ENCODE results near the gene TP73.
A peak's percentile ranks its signal among the peaks of the same experiment; 100 is the strongest.
"Not testable (repeated sequence)": the region's sequence is repeated elsewhere in the genome, so short reads cannot be mapped to it uniquely, and the experiment has no call there.

The TP73 gene

DNA sequence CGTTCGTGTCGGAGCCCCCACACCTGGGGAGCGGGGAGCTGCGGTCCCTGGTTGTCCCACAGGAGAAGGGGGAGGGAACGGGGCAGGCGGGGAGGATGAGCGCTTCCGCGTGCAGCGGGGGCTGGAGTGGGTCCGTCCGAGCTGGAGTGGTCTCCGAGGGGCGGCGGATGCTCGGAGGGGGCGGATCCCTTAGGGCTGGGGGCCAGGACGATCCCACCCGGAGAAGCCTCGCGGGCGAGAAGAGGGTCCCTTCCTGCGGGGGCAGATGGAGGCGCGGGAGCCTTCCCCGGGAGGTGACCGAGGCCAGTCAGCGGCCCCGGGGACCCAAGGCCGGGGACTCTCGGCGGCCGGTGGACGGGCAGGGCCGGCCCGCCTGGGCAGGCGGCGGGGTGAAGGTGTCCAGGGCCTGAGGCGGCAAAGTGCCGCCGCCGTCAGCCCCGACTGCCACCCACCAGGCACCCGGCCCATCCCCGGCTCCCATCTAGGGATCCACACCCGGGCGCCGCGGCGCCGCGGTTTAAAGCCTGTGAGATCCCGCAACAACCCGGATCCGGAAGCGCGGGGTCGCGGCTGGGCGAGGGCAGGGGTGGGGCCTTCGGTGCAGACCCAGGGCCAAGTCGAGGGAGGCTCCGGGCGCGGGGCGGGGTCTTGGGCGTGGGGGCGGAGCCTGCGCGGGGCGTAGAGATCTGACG, 94.7 kb downstream of the TP73 start:
- peak; percentile 91 for DNase-seq

DNA sequence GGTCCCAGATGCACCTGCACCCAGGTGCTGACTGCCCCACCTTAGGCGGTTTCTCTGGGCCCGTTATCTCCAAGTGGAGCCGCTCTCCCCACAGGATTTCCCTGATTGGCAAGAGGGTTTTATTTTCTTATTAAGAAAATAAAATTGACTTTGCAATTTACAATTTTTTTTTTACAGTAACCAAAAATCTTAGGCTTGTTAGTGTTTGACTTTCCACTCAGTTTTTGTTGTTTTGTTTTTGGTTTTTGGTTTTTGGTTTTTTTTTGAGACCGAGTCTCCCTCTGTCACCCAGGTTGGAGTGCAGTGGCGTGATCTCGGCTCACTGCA, 95.2 kb downstream of the TP73 start:
- DNase-seq = no peak

DNA sequence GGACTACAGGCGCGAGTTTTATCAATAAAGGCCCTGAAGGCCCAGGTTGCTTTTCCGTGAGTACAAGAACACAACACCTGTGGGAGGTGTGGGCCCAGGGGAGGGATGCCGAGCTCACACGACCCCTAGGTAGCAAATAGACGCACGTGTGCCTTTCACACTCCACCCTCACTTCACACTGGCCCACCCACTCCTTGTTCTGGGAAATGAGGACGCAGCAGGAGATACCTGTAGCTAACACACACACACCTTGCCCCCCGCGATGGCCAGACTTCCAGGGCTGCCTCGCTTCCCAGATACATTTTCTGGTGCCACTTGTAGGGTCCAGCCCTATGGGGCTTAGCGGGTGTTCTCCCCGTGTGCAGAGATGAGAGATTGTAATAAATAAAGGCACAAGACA, 95.6 kb downstream of the TP73 start:
- DNase-seq = no peak

DNA sequence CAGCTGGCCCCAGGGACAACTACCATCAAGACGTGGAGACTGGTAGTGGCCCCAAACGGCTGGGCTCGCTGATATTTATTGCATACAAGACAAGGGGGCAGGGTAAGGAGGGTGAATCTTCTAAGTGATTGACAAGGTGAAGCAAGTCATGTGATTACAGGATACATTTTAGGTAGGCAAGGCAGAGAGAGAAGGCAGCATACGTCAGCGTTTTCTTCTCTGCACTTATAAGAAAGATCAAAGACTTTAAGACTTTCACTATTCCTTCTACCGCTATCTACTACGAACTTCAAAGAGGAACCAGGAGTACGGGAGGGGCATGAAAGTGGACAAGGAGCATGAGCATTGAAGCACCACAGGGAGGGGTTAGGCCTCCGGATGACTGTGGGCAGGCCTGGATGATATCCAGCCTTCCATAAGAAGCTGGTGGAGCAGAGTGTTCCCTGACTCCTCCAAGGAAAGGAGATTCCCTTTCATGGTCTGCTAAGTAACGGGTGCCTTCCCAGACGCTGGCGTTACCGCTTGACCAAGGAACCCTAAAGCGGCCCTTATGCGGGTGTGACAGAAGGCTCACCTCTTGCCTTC, 96.1 kb downstream of the TP73 start:
- DNase-seq = not testable (repeated sequence)

DNA sequence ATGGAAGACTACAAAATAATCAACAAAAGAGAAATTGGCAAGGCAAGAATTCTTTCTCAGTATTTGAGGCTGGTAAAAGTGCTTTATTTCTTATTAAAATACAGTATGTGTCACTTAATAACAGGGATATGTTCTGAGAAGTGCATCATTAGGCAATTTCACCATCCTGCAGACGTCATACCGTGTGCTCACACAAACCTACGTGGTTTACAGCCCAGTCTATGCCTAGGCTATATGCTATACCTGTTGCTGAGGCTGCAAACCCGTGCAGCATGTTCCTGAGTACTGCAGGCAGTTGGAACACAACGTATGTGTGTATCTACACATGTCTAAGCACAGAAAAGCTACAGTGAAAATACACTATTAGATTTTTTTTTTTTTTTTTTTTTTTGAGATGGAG, 97.2 kb downstream of the TP73 start:
- DNase-seq = no peak

DNA sequence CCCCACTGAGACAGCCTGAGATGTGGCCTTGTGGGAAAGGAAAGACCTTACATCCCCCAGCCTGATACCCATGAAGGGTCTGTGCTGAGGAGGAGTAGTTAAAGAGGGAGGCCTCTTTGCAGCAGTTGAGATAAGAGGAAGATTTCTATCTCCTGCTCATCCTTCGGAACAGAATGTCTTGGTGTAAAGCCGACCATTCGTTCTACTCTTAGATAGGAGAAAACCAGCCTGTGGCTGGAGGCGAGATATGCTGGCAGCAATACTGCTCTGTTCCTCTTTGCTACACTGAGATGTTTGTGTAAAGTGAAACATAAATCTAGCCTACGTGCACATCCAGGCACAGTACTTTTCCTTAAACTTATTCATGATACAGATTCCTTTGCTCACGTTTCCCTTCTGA, 98.4 kb downstream of the TP73 start:
- peak; percentile 62 for DNase-seq

DNA sequence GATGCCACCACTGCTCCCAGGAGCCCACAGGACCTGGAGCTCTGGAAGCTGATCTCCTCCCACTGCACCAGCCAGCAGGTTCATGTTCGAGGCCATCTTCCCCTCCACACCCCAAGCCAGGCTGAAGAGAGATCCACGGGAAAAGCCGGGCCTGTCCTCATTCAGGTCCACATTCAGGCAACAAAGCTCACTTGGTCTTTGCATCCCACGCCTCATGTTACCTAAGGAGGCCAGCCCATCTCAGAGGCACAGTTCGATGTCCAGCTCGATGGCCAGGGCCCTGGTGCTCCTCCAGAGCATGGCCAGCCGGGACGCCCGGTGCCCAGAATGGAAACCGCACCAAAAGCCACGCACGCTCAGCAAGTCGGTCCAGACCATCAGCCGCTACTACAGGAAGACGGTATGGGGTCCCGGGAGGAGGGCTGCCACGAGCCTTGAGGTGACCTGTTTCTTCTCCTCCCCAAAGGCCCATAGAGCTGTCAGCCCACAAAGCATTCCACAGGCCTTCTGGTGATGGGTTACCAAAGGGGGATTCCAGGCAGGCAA, 100.2 kb downstream of the TP73 start, which contains the start of gene CCDC27:
Gene CCDC27 (plus strand): TSS at position 51 of the 546 bp plus-strand sequence. CDS start 32 bp downstream, at position 83.
- no peak for DNase-seq

DNA sequence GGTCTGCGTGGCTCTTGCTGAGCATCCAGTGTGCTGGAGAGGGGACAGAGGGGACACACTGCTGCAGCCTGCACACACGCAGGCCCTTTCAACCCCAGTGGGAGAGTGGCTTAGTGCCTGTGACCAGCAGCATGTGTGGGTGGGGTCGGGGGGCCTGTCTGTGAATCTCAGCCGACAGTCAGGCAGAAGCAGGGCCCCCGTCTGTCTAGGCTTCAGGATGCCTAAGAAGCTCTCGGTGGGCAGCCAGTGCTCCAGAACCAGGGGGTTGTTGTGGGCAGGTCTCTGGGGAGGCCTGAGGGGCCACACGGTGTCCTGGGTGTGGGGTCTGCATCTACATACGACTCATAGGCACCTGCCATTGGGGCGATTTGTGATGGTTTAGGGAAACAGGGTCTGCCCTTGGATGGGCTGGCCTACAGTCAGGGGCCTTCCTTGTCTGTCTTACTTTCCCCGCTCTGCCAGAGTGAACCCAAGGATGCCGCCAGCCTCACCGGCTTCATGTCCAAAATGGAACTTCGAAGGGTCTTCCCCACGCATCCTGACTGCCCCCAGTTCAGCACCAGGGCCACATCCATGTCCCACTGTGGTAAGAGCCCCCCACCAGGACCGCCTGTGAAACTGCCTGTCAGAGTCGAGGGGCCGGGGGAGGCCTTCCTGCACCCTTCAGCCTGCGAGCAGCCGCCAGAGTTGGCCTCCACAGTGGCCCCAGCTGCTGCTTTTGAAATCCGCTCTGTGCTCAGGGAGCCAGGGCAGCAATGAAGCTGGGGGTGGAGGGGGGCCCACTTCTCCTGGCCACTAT, 101.5 kb downstream of the TP73 start:
- DNase-seq = no peak

DNA sequence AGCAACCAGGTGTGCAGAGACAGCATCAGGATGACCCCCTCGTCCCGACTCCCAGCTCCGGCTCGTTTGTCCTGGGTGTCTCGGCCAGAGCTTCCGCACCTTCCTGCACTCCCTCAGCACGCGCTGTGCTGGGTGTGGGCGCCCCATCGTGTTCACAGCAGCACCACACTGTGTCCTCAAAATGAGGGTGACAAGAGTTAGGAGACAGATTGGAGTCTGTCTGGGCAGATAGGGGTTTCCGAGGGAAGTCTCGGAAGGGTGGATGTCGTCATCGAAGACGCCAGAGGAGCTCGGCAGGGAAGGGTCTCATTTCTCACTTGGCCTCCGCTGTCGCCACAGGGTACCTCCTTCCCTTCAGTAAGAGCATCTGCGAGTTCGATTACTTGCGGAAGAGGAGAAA, 104.1 kb downstream of the TP73 start:
- DNase-seq = no peak

DNA sequence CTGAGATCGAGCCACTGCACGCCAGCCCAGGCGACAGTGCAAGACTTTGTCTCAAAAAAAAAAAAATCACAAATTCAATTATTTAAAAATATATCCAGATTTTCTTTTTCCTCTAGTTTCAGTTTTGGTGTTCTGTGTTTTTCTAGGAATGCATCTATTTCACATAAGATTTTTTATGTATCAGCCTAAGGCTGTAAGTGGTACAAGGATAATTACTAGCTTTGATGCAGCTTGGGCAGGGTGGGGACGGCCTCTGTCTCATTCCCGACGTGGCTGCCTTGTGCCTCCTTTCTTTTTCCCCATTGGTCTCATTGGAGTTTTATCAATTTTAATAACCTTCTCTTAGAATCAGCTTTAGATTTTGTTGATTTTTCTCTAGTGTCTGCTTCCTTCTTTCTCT, 106.8 kb downstream of the TP73 start:
- no peak for DNase-seq

DNA sequence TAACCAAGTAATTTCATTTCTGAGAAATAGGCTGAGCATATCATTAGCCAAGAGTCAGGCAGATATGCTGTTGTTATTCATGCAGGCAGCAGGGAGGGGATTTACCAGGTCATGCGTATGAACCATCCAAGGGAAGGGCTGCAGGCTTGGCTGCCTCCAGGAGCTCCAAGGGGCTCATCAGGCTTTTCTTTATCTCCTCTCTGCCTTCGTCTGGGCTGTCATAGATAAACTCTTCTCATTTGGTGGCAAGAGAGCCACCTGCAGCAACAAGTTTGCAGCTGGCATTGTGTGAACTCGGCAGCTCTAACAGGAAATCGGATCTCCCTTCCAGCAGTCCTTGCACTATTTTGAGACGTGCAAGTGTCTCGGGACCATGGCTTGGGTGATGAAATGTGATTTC, 107.5 kb downstream of the TP73 start:
- DNase-seq = peak; percentile 89

DNA sequence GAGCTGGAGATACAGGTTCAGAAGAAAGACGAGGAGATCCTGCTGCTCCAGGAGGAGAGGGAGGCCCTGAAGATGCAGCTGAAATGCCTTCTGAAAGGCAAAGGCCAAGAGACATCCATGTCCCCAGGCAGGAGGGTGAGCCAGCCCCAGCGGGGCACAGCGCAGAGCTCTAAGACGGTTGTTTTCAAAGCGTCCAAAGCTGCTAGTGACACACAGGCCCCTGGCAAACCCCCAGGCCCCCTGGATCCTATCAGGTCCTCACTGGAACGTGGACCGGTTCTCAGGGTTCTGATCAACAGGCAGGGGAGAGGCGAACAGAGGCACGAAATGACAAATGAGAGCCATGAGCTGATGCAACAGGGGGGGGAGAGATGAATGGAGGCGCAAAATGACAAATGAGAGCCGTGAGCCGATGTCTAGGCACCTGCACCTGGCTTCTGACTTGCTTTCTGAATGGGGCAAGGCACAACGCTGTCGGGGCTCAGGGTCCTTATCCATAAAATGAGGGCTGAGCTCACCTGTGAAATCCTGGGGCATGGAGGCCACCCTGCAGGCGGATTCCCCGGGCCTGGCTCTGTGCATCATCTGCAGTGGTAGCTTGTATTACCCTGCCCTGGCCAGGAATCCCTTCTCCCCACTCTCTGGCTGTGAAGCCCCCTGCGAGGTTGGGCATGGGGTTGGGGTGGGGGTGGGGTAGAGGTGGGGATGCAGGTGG, 109.1 kb downstream of the TP73 start:
- no peak for DNase-seq

DNA sequence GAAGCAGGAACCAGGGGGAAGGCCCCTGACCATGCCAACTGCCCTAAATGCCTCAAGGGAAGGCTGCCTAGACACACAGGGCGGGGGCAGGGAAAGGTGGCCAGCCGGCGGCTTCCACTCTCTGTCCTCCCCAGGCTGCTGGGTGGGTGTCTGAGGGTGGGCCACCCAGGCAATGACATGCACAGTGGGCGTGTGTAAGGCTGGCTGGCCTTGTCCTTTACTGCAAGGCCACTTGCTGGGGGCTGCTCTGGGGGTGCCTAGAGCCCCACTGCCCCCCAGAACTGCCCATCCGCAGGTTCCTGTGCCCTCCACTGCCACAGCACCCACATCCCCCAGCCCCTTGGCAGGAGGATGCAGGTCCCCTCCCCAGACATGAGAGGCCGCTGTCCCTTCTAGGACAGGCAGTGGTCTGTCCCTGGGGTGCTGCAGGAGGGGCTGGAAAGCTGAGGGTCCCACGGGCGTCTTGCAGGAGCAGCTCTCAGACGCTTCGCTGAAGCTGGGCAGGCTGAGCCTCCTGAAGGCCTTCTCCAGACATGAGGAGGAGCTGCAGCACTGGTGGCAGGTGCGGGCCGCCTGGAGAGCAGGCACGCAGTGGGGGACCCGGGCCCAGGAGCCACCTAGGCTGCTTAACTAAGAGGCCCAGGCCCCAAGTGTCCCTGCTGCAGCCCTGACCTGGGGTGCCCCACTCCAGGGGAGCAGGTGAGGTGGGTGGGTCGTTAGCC, 110.0 kb downstream of the TP73 start:
- DNase-seq = no peak

DNA sequence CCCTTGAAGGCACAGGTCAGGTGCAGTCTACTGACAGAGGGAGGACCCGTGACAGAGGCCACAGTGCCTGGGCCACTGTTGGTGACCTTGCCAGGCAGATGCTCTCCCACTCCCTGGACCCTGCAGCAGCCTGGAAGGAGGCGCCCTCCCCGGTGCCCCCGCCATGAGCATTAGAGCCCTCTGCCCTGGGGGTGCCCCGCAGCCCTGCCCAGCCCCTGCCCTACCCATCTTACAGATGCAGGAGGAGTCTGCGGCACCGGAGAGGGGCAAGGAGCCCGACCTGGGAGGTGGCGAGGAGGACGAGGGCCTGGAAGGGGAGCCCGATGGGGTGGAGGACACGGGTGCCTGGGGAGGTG, 110.5 kb downstream of the TP73 start:
- no peak for DNase-seq

DNA sequence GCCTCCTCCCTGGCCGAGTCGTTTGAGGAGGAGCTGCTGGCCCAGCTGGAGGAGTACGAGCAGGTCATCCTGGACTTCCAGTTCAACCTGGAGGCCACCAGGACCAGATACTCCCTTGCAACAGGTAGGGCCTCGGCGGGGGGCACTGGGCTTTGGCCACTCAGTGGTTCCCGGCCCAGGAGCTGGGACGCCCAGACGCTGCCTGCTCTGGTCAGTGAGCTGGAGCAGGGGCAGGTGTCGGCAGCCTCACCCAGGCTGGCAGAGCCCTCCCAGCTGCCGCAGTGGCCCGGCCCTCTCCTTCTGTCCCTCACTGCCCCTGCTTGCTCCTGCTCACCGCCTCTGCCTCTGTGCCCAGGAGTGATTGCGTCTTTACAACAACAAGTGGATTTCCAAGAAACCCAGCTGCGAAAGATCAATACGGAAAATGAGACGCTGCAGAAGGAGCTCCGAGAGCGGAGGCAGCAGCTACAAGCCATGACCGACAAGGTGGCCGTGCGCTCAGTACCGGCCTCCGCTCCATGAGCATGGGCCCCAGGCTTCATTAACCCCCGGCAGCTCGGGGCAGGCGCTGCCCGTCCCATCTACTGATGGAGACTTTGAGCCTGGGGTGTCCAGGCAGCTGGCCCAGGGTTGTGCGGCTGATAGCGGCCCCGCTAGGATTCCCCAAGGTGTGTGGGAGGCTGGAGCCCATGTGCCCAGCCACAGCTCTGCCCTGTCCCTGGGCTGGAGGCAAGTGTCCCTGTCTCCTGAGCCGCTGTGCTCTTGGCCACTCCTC, 111.2 kb downstream of the TP73 start:
- no peak for DNase-seq

DNA sequence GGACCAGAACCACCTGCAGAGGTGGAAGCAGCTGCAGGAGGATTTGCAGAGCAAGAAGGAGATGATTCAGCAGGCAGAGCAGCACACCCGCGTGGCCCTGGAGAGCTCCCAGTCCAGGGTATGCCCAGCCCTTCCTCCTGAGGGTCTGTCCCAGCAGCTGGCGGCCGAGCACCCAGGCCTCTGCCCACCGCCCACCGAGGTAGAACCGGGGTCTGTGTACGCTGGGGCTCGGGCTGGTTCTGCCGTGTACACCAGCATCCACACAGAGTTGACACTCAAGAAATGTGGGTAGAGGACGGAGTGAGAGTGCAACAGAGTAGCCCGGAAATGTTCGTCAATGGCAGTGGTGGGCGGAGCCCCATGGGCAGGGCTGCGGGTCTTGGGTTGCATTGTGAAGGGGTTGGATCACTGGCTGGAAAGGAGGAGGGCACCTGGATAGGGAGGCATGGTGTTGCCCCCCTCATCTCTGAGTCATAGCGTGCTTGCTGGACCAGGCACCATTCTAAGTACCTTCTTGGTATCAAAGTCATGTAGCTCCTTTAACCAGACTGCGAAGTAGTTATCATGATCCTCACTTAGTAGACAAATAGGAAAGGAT, 115.1 kb downstream of the TP73 start:
- DNase-seq = no peak

DNA sequence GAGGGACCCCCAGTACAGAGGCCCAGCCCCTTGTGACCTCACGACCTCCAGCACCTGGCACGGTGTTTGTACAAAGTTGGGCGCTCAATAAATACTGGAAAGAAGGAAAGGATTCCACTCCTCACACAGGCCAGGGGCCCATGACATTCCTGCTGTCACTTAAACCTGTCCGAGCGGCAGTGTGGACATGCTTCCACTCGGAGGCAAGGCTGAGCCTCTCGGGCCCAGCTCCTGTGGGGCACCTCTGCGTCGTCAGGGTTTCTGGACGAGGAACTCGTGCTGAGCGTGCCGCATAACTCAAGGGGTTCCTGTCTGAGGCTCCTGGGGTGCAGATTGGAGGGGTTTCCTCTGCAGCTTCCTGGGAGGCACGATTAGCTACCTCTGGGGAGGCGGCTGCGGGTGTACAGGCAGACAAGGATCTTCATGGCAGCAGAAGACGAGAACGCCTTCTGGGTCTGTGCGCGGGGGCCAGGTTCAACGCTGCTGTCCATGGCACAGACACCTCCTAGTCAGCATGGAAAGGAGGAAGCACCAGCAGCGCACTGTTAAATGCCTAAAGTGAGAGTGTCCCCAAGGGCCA, 116.6 kb downstream of the TP73 start:
- DNase-seq = no peak

DNA sequence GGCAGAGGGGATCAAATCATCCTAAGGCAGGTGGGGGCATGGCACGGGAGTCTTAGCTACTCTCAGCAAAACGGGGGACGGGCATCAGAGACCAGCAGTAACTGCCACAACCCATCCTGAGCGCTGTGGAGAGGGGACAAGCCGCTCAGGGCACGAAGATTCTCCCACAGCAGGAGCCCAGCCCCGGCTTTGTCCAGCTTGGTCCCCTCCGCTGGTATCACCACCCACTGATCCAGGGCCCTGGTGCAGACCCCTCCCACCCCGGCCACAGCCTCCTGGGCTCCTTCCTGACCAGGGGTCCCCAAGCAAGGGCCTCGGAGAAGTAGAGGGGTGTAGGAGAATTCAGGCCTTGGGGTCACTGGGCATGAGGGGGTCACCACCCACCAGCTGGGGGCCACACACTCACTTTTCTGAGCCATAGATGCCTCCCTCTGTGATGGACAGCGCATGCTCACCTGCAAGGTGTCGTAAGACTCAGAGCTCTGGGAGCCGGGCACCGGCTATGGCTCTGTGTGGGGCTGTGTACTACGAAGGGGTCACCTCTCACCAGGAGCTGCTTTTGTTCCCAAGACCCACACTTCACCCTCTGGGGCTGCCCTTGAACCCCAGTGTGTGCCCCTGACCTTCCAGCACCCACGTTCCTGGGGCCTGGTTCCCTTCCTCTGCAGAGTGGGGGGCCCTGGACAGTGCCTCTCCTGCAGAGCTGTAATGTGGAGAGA, 117.9 kb downstream of the TP73 start:
- DNase-seq = no peak

DNA sequence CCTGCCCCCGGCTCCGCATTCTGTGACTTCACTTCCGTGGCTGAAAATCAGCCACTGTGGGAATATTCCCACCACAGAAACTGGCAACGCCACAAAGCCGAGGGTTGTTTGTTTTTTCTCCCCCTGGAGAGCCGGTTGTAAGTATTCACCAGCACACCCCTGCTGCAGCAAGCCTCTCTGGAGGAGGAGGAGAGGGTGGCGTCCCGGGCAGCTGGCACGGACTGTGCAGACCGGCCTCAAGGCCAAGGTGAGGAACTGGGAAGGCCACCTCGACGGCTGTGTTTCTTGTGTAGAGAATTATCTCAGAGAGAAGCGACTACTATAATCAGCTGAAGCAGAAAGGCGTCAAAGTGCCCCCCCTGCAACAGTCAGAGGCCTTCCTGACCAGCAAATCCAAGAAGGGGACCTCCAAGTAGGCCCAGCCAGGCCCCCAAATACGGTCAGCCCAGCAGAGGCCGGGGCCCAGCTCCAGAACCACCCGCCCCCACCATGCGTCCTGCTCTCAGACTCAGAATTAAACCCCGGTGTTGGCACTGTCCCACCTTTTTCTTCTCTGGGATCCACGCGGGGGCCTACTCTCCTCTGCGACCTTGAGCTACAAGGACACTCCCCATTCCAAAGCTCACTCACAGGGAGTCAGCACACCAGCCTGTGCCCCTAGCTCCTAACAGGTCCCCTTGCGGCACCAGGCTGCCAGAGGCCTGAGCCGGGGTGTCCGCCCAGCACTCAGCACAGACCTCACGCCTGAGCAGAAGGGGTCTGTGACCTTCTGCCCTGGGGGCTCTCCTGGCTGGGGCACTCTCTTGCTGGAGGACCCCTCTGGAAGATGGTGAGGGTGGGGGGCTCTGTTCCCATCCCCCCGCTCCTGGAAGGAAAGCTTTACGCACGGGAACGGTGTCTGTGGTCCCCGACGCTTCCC, 119.1 kb downstream of the TP73 start:
- DNase-seq = peak; percentile 46

All from hematopoietic multipotent progenitor cell treated with erythropoietin and hydrocortisone succinate and interleukin-3 and kit ligand, for 6 days (in vitro differentiated cells).